HL-60 (cell line): ENCODE data around the gene SOX2.

Experiments
- DNase-seq, 2 experiments: peaks; one replicate each; pipeline ENCODE4 v3.0.0-alpha.2; 2010 to 2020; ENCODE audit warnings: low read depth in 1 of 2, low spot score in 1 of 2
- H3K27ac ChIP-seq: fragments of 250-450 bp; sonication (Bioruptor Pico); replicated peaks from 2 replicates; pipeline ENCODE4 v1.5.1; 2020; ENCODE audit warnings: mild to moderate bottlenecking, moderate library complexity
- H3K27me3 ChIP-seq: fragments of 250-450 bp; sonication (Bioruptor Pico); 2 replicates; pipeline ENCODE4 v1.5.1; 2021; ENCODE audit warnings: mild to moderate bottlenecking, moderate library complexity; ENCODE audit not compliant: insufficient read depth, poor library complexity, severe bottlenecking
- H3K4me3 ChIP-seq: replicated peaks from 2 replicates; pipeline ENCODE4 v1.5.1; 2011; ENCODE audit warnings: mild to moderate bottlenecking, control low read depth, low read length; ENCODE audit not compliant: insufficient read depth
- GABPA ChIP-seq: IDR thresholded peaks from 2 replicates; pipeline ENCODE4 v1.6.1; 2012; ENCODE audit warnings: low read depth
- POLR2AphosphoS5 ChIP-seq: IDR thresholded peaks from 2 replicates; pipeline ENCODE4 v1.6.1; 2012; ENCODE audit warnings: low read depth
- SPI1 ChIP-seq: IDR thresholded peaks from 2 replicates; pipeline ENCODE4 v1.6.1; 2012; ENCODE audit warnings: low read depth, mild to moderate bottlenecking, borderline replicate concordance
- TF ChIP-seq, protein P1 (sequence below): IDR thresholded peaks from 2 replicates; pipeline ENCODE4 v1.6.1; 2012; ENCODE audit warnings: low read depth; ENCODE audit not compliant: insufficient replicate concordance
- TF ChIP-seq, protein P2 (sequence below): IDR thresholded peaks from one replicate; pipeline ENCODE4 v1.5.1; 2011; ENCODE audit warnings: low read length, control low read depth, inconsistent platforms; ENCODE audit not compliant: insufficient read depth

SOX2 gene

DNA sequence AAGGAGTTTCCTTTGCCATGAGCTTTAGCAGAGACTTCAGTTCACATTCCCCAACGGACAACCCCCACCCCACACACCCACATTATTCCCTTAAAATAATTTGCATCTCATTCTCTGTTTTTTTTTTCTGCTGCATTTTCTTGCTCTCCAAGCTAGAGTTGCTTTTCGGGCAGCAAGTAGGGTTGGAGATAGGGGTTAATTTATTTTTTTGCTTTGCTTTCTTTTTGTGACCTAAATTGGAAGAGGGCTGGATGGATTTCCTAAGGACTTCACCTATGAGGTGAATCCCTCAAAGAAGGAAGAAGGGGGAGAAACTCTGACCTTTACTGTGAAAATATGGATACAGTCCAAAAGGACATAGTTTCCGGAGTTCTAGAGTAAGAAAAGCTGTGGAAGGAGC lies 6.6 kb downstream of the SOX2 start:
- no peak overlapping the region for H3K27ac ChIP-seq
- peaks cover 71% of the 10 kb centered on the region for H3K27me3 ChIP-seq
- H3K4me3 ChIP-seq = no peak overlapping the region
- DNase-seq = no peak
- TF ChIP-seq GABPA = no peak
- TF ChIP-seq, protein P1, sequence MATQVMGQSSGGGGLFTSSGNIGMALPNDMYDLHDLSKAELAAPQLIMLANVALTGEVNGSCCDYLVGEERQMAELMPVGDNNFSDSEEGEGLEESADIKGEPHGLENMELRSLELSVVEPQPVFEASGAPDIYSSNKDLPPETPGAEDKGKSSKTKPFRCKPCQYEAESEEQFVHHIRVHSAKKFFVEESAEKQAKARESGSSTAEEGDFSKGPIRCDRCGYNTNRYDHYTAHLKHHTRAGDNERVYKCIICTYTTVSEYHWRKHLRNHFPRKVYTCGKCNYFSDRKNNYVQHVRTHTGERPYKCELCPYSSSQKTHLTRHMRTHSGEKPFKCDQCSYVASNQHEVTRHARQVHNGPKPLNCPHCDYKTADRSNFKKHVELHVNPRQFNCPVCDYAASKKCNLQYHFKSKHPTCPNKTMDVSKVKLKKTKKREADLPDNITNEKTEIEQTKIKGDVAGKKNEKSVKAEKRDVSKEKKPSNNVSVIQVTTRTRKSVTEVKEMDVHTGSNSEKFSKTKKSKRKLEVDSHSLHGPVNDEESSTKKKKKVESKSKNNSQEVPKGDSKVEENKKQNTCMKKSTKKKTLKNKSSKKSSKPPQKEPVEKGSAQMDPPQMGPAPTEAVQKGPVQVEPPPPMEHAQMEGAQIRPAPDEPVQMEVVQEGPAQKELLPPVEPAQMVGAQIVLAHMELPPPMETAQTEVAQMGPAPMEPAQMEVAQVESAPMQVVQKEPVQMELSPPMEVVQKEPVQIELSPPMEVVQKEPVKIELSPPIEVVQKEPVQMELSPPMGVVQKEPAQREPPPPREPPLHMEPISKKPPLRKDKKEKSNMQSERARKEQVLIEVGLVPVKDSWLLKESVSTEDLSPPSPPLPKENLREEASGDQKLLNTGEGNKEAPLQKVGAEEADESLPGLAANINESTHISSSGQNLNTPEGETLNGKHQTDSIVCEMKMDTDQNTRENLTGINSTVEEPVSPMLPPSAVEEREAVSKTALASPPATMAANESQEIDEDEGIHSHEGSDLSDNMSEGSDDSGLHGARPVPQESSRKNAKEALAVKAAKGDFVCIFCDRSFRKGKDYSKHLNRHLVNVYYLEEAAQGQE = no peak
- no peak for TF ChIP-seq POLR2AphosphoS5
- TF ChIP-seq, protein P2, sequence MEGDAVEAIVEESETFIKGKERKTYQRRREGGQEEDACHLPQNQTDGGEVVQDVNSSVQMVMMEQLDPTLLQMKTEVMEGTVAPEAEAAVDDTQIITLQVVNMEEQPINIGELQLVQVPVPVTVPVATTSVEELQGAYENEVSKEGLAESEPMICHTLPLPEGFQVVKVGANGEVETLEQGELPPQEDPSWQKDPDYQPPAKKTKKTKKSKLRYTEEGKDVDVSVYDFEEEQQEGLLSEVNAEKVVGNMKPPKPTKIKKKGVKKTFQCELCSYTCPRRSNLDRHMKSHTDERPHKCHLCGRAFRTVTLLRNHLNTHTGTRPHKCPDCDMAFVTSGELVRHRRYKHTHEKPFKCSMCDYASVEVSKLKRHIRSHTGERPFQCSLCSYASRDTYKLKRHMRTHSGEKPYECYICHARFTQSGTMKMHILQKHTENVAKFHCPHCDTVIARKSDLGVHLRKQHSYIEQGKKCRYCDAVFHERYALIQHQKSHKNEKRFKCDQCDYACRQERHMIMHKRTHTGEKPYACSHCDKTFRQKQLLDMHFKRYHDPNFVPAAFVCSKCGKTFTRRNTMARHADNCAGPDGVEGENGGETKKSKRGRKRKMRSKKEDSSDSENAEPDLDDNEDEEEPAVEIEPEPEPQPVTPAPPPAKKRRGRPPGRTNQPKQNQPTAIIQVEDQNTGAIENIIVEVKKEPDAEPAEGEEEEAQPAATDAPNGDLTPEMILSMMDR = no peak
- TF ChIP-seq SPI1 = no peak

GRCh38 chr3:181718987-181719911 lies 7.5 kb downstream of the SOX2 start:
- Histone ChIP-seq H3K27ac (no peak overlapping the region), H3K27me3 (peaks cover 73% of the 10 kb centered on the region), H3K4me3 (no peak overlapping the region)
- DNase-seq = no peak
- TF ChIP-seq POLR2AphosphoS5 (no peak), SPI1 (no peak), GABPA (no peak)
- TF ChIP-seq, protein P2 = no peak
- TF ChIP-seq, protein P1 = no peak

GRCh38 chr3:181719991-181720680 lies 8.4 kb downstream of the SOX2 start:
- TF ChIP-seq, protein P2 = no peak
- TF ChIP-seq GABPA = no peak
- no peak for TF ChIP-seq SPI1
- TF ChIP-seq, protein P1 = no peak
- TF ChIP-seq POLR2AphosphoS5 = no peak
- Histone ChIP-seq H3K4me3 (no peak overlapping the region), H3K27me3 (peaks cover 67% of the 10 kb centered on the region), H3K27ac (no peak overlapping the region)
- no peak for DNase-seq
